SK-N-MC (cell line): ENCODE results near the gene PLEKHG2.
A peak's percentile ranks its signal among the peaks of the same experiment; 100 is the strongest.

Experiments
- EZH2 ChIP-seq: fragments of 200-600 bp; sonication (generic); IDR thresholded peaks from one replicate; pipeline ENCODE4 v1.6.1; 2017; ENCODE audit warnings: antibody characterized with exemption
- FOXP2 ChIP-seq: optimal IDR thresholded peaks from 2 replicates; pipeline ENCODE3; 2011; ENCODE audit warnings: mild to moderate bottlenecking, moderate library complexity; ENCODE audit not compliant: insufficient read depth; ENCODE audit errors: extremely low read length, control extremely low read depth
- POLR2AphosphoS5 ChIP-seq: IDR thresholded peaks from 2 replicates; pipeline ENCODE4 v1.6.1; 2012; ENCODE audit warnings: mild to moderate bottlenecking, low read depth, low read length, borderline replicate concordance

GRCh38 chr19:39445196-39446111 lies 33.0 kb downstream of the PLEKHG2 start, which contains the start of gene SUPT5H:
- TF ChIP-seq POLR2AphosphoS5 (peak; percentile 93), EZH2 (no peak), FOXP2 (no peak)
